Measurements from ENCODE around the gene MSMP.

MSMP gene

DNA sequence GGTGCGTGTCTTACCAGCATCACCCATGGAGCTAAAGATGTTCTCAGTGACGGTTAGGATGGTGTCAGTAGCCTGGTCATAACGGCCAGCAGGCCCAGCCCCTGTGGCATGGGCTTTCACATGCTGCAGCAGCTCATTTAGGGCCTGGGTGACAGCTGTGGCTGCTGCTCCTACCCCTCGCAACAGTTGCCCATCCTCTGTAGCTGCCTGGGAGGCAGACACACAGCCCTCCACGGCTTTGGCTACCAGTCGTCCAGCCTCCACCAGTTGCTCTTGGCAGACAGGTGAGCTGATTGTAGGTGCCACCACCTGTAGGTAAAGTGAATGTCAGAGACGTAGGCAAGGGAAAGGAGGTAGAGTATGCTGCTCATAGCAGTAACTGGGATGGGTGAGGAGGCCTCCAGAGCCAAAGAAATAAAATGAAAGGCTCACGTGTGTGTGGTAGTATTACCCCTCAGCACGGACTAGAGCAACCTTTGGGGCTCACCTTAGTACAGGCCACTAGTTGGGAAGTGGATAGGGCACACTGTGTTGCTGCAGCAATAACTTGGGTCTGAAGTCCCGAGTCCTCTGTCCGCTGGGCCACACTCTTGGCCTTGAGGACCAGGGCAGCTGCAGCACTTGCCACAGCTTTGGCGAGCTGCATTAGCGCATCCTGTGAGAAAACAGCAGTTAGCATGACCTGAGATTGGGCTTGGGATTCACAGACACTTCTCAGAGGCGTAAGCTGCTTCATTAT, 36.8 kb downstream of the MSMP start:
- DNase-seq, result no peak

- no peak for DNase-seq
Measured at GRCh38 chr9:35716230-35716629, 37.8 kb downstream of the MSMP start.

- no peak for DNase-seq
Measured at GRCh38 chr9:35714579-35715252, 39.4 kb downstream of the MSMP start.

DNA sequence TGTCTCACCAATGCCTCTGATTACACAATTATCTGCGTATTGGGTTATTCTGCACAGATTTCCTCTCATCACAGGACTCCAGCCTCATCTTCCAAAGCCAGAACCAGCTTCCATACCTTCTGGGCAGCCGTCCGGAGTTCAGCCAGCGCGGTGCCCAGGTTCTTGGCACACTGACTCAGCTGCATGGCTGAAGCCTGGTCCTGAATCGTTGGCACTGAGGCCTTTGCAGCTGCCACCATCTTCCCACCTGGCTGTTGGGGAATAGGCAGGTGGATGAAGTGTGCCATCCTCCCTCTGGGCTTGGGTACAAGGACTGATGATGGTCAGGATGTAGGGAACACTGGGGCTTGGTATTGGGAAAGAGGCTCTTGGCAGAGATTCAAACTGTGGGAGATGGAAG, 40.0 kb downstream of the MSMP start:
- DNase-seq, result no peak

DNA sequence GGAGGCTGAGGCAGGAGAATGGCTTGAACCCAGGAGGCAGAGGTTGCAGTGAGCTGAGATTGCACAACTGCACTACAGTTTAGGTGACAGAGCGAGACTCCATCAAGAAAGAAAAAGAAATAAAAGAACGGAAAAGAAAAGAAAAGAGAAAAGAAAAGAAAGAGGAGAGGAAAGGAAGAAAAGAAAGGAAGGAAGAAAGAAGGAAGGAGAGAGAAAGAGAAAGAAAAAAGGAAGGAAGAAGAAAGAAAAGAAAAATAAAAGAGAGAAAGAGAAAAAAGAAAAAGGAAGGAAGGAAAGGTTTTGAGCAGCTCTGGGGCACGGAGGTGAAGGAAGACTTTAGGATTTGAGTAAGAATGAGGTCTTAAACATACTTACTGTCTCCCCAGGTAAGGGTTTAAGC, 40.5 kb downstream of the MSMP start:
- DNase-seq, result no peak

DNA sequence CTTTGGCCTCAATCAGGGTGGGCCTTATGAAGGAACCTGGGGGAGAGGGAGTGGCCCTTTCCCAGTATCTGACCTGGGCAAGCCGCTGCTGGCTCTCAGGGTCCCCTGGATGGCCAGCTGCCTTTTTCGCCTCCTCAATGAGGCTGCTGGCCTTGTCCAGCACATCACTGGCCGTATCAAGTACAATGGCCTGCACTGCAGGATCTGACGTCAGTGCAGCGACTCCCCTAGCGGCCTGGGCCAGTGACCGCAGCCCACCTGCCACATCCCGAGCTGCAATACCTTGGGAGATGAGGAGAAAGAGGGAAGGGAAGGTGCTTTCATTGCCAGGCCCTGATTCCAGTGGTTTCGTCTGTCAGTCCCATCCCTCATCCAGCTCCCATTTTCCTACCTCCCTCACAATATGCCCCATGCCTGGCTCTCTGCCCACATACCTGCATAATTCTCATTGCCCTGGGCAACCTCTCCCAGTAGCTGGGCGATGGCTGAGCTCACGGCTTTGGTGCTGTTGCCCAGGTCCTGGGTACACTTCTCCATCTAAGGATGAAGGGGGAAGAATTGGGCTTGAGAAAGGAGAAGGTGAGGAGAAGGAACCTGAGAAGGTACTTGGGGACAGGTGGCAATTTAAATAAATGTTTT, 41.2 kb downstream of the MSMP start:
- DNase-seq, result no peak

GRCh38 chr9:35711501-35712428, 42.3 kb downstream of the MSMP start:
- DNase-seq, result no peak

DNA sequence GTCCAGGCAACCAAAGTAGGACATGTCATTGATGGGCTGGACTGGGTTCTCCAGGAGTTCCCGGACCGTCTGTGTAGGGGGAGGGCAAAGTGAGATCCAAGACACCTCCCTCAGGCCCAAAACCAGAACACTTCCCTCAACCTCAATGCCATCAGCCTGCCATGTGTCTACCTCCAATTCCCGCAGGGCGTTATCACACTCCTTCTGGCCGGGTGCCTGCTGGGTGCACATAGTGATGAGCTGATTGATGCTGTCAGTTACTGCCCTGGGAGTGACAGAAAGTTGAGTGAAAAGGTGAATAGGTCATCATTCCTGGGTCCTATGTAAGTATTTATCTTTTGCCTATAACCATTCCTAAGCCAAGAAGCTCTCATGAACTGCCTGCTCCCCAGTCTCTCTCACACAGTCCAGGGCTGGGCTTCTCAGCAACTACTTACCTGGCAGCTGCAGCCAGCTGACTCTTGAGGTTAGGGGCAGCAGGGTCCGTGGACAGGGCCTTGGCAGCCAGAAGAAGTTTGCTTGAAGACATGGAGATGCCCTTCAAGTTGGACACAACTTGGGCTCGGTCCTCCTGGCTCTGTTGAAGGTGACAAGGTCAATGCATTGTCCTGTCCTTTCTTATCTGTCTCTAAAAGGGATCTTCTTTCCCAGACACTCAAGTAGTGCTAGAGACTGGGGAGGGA, 43.1 kb downstream of the MSMP start:
- DNase-seq, result no peak

GRCh38 chr9:35708146-35708545, 45.9 kb downstream of the MSMP start:
- no peak for DNase-seq

DNA sequence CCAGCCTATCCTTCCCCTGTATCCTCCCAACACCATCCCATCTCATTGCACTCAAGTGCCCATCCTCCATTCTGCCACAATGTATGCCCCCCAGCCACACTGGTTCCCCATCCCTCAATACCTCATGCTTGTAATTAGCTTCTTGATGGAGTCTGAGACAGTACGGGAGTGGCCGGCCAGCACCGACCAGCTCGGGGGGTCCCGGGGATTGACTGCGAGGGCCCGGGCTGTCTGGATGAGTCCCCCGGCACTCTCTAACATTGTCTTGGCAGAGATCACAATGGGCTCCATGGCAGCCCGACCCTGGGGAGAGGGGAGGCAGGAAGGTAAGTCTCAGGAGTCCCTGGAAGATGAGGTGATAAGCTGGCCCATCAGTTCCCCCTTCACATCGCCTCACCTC, 47.1 kb downstream of the MSMP start:
- no peak for DNase-seq

DNA sequence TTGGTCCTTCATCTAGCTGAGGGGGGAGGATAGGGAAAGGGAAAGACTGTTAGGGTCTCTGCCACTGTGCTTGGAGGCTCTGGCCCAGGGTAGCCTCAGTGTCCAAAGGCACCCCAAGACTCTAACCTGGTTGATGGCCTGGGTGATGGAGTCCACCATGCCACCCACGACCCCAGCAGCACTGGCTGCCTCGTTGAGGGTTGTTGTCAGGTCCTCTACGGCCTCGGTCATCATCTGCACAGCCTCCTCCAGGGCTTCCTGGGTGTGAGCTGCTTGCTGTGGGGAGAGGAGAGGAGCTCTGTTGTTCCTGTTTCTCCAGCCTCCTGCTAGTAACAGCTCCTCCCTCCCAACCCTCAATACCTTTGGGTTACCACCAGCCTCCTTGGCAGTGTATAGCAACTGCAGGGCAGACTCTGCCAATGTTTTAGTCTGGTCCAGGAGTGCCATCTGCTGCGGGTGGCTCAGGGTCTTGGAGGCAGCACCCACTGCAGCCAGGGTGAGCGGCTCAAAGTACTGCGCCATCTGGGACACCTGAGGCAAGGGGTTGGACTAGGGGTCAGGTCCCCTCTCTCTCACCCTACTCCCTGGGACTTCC, 48.1 kb downstream of the MSMP start:
- DNase-seq, result no peak

GRCh38 chr9:35705372-35705771, 48.7 kb downstream of the MSMP start:
- no peak for DNase-seq

GRCh38 chr9:35703906-35704672, 50.0 kb downstream of the MSMP start:
- DNase-seq, result no peak
